ENCODE results near the gene TSKU.

TSKU gene

GRCh38 chr11:76845069-76845468 is 61.9 kb downstream of the TSKU start:
- FAIRE-seq (no peak), DNase-seq (ENCODE audit: insufficient read length, low spot score) (no peak)
- TF ChIP-seq POLR2A (IDR thresholded peaks at IDR 0.05; ENCODE audit: low read depth, low read length) = no peak

GRCh38 chr11:76846441-76846840 is 63.3 kb downstream of the TSKU start:
- DNase-seq (ENCODE audit: insufficient read length, low spot score) = no peak

More at GRCh38 chr11:76846441-76846840, 63.3 kb downstream of the TSKU start:
- no peak for FAIRE-seq
- no peak for TF ChIP-seq POLR2A (IDR thresholded peaks at IDR 0.05; ENCODE audit: low read depth, low read length)
